ENCODE data around the gene HIC1. TPM values are rescaled to one million over a fixed set of nuclear protein-coding genes. Genes with fewer than 3 reads are reported as not detected.

The HIC1 gene
- total RNA-seq, 1 donor = 36.4 TPM

DNA sequence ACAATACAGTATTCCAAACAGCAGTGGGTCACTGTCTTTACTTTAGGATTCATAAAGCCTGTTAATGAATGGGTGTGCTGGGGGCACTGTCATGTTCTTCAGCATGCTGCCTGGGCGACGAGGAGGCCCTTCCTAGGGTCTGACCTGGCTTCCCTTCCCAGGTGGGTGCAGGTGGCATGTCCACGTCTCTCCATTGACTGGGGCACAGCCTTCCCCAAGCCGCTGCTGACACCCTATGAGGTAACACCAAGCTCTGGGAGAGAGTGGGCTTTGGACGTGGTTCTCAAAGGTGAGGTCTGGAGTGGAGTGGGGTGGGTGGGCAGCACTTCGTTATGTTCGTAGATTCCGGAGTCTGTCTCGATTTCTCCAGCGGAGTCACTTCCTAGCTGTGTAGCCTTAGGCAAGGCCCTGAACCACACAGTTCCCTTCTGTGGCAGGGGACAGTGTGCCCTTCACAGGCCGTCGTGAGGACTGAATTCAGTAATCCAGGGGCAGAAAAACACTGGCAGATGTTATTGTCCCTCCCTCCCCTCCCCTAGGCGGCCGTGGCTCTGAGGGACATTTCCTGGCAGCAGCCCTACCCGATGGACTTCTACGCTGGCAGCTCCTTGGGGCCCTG is 13.9 kb upstream of the HIC1 start:
- TF ChIP-seq, protein P1, sequence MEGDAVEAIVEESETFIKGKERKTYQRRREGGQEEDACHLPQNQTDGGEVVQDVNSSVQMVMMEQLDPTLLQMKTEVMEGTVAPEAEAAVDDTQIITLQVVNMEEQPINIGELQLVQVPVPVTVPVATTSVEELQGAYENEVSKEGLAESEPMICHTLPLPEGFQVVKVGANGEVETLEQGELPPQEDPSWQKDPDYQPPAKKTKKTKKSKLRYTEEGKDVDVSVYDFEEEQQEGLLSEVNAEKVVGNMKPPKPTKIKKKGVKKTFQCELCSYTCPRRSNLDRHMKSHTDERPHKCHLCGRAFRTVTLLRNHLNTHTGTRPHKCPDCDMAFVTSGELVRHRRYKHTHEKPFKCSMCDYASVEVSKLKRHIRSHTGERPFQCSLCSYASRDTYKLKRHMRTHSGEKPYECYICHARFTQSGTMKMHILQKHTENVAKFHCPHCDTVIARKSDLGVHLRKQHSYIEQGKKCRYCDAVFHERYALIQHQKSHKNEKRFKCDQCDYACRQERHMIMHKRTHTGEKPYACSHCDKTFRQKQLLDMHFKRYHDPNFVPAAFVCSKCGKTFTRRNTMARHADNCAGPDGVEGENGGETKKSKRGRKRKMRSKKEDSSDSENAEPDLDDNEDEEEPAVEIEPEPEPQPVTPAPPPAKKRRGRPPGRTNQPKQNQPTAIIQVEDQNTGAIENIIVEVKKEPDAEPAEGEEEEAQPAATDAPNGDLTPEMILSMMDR (IDR thresholded peaks at IDR 0.05; ENCODE audit: insufficient read depth, low read length) = no peak
- no peak for DNase-seq (ENCODE audit: low read depth)
- peak overlapping the region; percentile 92 for H3K4me3 ChIP-seq (ENCODE audit: low read depth, low read length)

DNA sequence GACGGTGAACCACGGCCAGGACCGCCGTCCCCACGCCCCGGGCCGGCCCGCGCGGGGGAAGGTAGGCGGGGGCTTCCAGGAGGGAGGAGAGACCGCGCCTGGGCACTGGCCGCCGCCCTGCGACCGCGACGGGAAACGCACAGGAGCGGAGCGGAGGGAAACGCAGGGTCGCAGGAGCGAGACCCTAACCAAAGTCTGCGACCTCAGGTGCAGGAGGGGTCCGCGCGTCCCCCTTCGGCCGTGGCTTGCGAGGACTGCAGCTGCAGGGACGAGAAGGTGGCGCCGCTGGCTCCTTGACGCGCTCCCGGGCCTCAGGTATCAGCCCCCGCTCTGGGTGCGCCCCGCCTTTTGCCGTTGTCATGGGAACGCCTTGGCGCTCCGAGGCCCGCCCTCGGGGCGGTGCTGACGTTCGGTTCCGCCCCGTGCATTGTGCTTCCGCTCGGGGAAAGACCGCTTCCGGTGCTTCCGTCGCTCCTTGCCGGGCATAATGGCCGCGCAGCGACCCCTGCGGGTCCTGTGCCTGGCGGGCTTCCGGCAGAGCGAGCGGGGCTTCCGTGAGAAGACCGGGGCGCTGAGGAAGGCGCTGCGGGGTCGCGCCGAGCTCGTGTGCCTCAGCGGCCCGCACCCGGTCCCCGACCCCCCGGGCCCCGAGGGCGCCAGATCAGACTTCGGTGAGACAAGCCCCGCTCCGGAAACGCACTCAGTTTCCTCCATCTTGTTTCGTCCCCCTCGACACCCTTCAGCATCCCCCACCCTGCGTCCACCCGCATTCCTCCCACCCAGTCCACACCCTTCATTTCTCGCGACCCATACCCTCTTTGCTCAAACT is 13.1 kb upstream of the HIC1 start, which contains the start of gene OVCA2:
Gene OVCA2 (plus strand): TSS at position 462 of the 829 bp plus-strand sequence. CDS start 26 bp downstream, at position 488.
- DNase-seq (ENCODE audit: low read depth) = peak; percentile 92
- TF ChIP-seq, protein P1 (IDR thresholded peaks at IDR 0.05; ENCODE audit: insufficient read depth, low read length) = peak; percentile 51
- H3K4me3 ChIP-seq (ENCODE audit: low read depth, low read length) = peak within 1 kb of the TSS; percentile 92

DNA sequence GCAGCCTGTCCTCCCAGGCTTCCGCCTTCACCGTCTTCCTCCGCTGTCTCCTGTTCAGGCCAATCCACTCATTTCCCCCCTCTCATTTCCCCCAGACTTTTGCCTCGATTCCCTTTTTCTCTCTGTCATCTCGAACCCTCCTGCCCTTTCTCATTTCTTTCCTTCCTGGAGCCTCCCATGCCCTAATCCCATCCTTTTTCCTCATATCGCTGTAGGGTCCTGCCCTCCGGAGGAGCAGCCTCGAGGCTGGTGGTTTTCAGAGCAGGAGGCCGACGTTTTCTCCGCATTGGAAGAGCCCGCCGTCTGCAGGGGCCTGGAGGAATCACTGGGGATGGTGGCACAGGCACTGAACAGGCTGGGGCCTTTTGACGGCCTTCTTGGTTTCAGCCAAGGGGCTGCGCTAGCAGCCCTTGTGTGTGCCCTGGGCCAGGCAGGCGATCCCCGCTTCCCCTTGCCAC is 12.5 kb upstream of the HIC1 start:
- TF ChIP-seq, protein P1 (IDR thresholded peaks at IDR 0.05; ENCODE audit: insufficient read depth, low read length) = peak; percentile 55
- peak; percentile 32 for DNase-seq (ENCODE audit: low read depth)
- H3K4me3 ChIP-seq (ENCODE audit: low read depth, low read length) = peak overlapping the region; percentile 92

DNA sequence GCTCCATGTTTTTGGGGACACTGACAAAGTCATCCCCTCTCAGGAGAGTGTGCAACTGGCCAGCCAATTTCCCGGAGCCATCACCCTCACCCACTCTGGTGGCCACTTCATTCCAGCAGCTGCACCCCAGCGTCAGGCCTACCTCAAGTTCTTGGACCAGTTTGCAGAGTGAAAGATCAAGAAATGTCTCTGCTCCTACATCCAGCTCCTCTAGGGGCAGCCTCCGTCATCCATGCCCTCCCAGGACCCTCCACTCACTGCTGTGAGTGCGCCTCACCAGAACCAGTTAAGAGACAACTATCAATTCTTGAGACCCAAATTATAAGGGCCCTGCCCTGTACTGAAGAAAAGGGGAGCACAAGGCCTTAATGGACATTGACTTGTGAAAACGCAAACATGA is 12.0 kb upstream of the HIC1 start:
- TF ChIP-seq, protein P1 (IDR thresholded peaks at IDR 0.05; ENCODE audit: insufficient read depth, low read length) = no peak
- DNase-seq (ENCODE audit: low read depth) = no peak
- peak overlapping the region; percentile 92 for H3K4me3 ChIP-seq (ENCODE audit: low read depth, low read length)

DNA sequence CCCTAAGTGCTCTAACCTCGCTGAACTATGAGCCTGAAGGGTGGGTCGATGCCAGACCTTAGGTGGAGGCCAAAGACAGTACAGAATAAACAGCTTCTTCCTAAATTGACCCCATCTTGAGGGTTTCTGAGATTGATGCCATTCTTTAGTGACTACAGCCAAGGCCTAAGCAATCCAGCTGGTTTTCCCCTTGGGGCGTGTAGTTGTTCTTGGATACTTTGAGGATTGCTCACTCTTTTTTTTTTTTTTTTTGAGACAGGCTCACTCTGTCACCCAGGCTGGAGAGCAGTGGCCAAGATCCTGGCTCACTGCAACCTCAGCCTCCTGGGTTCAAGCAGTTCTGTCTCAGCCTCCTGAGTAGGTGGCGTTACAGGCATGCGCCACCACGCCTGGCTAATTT is 11.1 kb upstream of the HIC1 start:
- no peak overlapping the region for H3K4me3 ChIP-seq (ENCODE audit: low read depth, low read length)
- DNase-seq (ENCODE audit: low read depth) = peak; percentile 76
- TF ChIP-seq, protein P1 (IDR thresholded peaks at IDR 0.05; ENCODE audit: insufficient read depth, low read length) = no peak

DNA sequence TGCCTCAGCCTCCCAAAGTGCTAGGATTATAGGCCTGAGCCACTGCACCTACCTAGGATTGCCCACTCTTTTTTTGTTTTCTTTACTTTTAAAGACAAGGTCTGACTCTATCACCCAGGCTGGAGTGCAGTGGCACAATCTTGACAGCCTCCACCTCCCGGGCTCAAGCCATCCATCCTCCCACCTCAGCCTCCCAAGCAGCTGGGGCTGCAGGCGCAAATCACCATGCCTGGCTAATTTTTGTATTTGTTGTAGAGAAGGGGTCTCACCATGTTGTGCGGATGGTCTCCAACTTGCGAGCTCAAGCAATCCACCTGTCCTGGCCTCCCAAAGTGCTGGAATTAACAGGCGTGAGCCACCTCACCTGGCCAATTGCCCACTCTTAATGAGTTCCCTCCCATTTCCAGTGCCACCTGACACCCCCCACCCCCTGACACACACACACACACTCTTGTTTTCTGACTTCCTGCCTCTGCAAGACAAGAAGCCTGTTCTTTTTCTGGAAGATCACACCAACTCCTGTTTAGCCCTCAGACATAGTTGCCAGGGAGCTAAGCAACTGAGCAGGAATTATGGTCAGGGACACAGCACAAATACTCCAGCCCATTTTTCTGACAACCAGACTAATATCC is 10.5 kb upstream of the HIC1 start:
- TF ChIP-seq, protein P1 (IDR thresholded peaks at IDR 0.05; ENCODE audit: insufficient read depth, low read length) = no peak
- no peak for DNase-seq (ENCODE audit: low read depth)
- H3K4me3 ChIP-seq (ENCODE audit: low read depth, low read length) = no peak overlapping the region
